ENCODE data around the gene TTL.

- TF ChIP-seq, protein P1, sequence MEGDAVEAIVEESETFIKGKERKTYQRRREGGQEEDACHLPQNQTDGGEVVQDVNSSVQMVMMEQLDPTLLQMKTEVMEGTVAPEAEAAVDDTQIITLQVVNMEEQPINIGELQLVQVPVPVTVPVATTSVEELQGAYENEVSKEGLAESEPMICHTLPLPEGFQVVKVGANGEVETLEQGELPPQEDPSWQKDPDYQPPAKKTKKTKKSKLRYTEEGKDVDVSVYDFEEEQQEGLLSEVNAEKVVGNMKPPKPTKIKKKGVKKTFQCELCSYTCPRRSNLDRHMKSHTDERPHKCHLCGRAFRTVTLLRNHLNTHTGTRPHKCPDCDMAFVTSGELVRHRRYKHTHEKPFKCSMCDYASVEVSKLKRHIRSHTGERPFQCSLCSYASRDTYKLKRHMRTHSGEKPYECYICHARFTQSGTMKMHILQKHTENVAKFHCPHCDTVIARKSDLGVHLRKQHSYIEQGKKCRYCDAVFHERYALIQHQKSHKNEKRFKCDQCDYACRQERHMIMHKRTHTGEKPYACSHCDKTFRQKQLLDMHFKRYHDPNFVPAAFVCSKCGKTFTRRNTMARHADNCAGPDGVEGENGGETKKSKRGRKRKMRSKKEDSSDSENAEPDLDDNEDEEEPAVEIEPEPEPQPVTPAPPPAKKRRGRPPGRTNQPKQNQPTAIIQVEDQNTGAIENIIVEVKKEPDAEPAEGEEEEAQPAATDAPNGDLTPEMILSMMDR (IDR thresholded peaks at IDR 0.05), result no peak
- TF ChIP-seq POLR2A (IDR thresholded peaks at IDR 0.05) (no peak), POLR2AphosphoS5 (IDR thresholded peaks at IDR 0.05) (peak; percentile 5 to 69 (median 47))
Observed at GRCh38 chr2:112542123-112542983, 60.4 kb downstream of the TTL start, which contains the start of gene POLR1B.
